Measurements from ENCODE around the gene PCSK5. TPM values are rescaled to one million over a fixed set of nuclear protein-coding genes. Genes with fewer than 3 reads are reported as not detected.
"Not testable (repeated sequence)": the region's sequence is repeated elsewhere in the genome, so short reads cannot be mapped to it uniquely, and the experiment has no call there.

PCSK5 gene
- total RNA-seq, 1 donor from 2014 or later, result 6.2 TPM

- no peak for DNase-seq (ENCODE audit: low spot score)
- intact Hi-C loops (cut with DNase I), result no loop called here
Measured at GRCh38 chr9:76354221-76354620, 463.7 kb downstream of the PCSK5 start.

- intact Hi-C loops (cut with DNase I), result no loop called here
Measured at GRCh38 chr9:76355886-76356285, 465.4 kb downstream of the PCSK5 start.

GRCh38 chr9:76357555-76357954 is 467.1 kb downstream of the PCSK5 start:
- intact Hi-C loops (cut with DNase I), result no loop called here
- no peak for DNase-seq (ENCODE audit: low spot score)

More at GRCh38 chr9:76355886-76356285, 465.4 kb downstream of the PCSK5 start:
- no peak for DNase-seq (ENCODE audit: low spot score)

GRCh38 chr9:76358628-76359280 is 468.3 kb downstream of the PCSK5 start:
- intact Hi-C loops (cut with DNase I), result no loop called here
- DNase-seq (ENCODE audit: low spot score), result no peak

- DNase-seq (ENCODE audit: low spot score), result no peak
- intact Hi-C loops (cut with DNase I), result no loop called here
Measured at GRCh38 chr9:76359365-76359764, 468.9 kb downstream of the PCSK5 start.

- intact Hi-C loops (cut with DNase I), result no loop called here
- DNase-seq (ENCODE audit: low spot score), result no peak
Measured at GRCh38 chr9:76359766-76360165, 469.3 kb downstream of the PCSK5 start.

GRCh38 chr9:76362332-76363031 is 472.0 kb downstream of the PCSK5 start:
- intact Hi-C loops (cut with DNase I), result not testable (repeated sequence)

GRCh38 chr9:76363032-76363395 is 472.5 kb downstream of the PCSK5 start:
- intact Hi-C loops (cut with DNase I), result no loop called here
- DNase-seq (ENCODE audit: low spot score), result no peak

More at GRCh38 chr9:76362332-76363031, 472.0 kb downstream of the PCSK5 start:
- not testable (repeated sequence) for DNase-seq (ENCODE audit: low spot score)

GRCh38 chr9:76365028-76365427 is 474.6 kb downstream of the PCSK5 start:
- intact Hi-C loops (cut with DNase I), result no loop called here
- DNase-seq (ENCODE audit: low spot score), result no peak

- intact Hi-C loops (cut with DNase I), result no loop called here
- no peak for DNase-seq (ENCODE audit: low spot score)
Measured at GRCh38 chr9:76366275-76366674, 475.8 kb downstream of the PCSK5 start.

GRCh38 chr9:76369583-76369982 is 479.1 kb downstream of the PCSK5 start:
- intact Hi-C loops (cut with DNase I), result no loop called here
- no peak for DNase-seq (ENCODE audit: low spot score)

GRCh38 chr9:76370396-76371023 is 480.0 kb downstream of the PCSK5 start:
- intact Hi-C loops (cut with DNase I), result no loop called here
- DNase-seq (ENCODE audit: low spot score), result no peak

GRCh38 chr9:76371901-76372300 is 481.4 kb downstream of the PCSK5 start:
- intact Hi-C loops (cut with DNase I), result no loop called here
- no peak for DNase-seq (ENCODE audit: low spot score)

- no peak for DNase-seq (ENCODE audit: low spot score)
- intact Hi-C loops (cut with DNase I), result no loop called here
Measured at GRCh38 chr9:76372336-76372735, 481.9 kb downstream of the PCSK5 start.

GRCh38 chr9:76373173-76373783 is 482.8 kb downstream of the PCSK5 start:
- intact Hi-C loops (cut with DNase I), result no loop called here
- no peak for DNase-seq (ENCODE audit: low spot score)

- intact Hi-C loops (cut with DNase I), result no loop called here
- DNase-seq (ENCODE audit: low spot score), result no peak
Measured at GRCh38 chr9:76373784-76374474, 483.5 kb downstream of the PCSK5 start.

GRCh38 chr9:76374783-76375559 is 484.5 kb downstream of the PCSK5 start:
- intact Hi-C loops (cut with DNase I), result no loop called here
- peak; percentile 87 for DNase-seq (ENCODE audit: low spot score)

GRCh38 chr9:76377791-76378190 is 487.3 kb downstream of the PCSK5 start:
- intact Hi-C loops (cut with DNase I), result no loop called here
- no peak for DNase-seq (ENCODE audit: low spot score)

GRCh38 chr9:76378367-76379073 is 488.0 kb downstream of the PCSK5 start:
- DNase-seq (ENCODE audit: low spot score), result no peak
- intact Hi-C loops (cut with DNase I), result no loop called here
